LHCN-M2 (cell line): ENCODE measurements around the gene MINDY4. TPM values are rescaled to one million over a fixed set of nuclear protein-coding genes. Genes with fewer than 3 reads are reported as not detected.
"Not testable (repeated sequence)": the region's sequence is repeated elsewhere in the genome, so short reads cannot be mapped to it uniquely, and the experiment has no call there.

ENCODE experiments used
- DNase-seq: peaks from one replicate; pipeline ENCODE4 v3.0.0-alpha.2; 2012; ENCODE audit warnings: low read depth
- total RNA-seq: library from RNA; depleted of rRNA; stranded (reverse); fragments of >200 nt; gene quantifications from 2 replicates; pipeline ENCODE4 v1.2.3, GENCODE V29; 2014

MINDY4 gene
- total RNA-seq, 1 experiment from 2014 or later, result 3.7 TPM

GRCh38 chr7:30834017-30834674 is 62.9 kb downstream of the MINDY4 start:
- DNase-seq, result not testable (repeated sequence)

GRCh38 chr7:30835396-30835915 is 64.2 kb downstream of the MINDY4 start:
- no peak for DNase-seq

DNA sequence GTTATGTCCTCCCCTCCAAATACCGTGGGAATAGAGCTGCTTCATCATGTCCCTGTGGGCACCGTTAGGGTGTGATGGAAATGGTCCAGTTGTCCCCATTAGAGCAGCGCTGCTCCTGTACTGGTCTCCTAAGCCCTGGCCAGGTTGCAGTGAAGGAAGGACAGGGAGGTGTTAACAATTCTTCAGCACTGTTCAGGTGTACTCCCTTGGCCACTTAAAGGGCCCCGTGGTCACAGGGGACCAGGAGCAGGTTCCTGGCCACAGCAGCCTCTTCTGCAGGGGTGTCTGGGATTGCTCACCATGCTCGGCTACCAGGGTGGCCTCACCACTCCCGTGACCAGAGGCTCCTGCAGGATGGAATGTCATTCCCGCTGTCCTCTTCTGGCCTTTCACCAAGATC is 65.8 kb downstream of the MINDY4 start:
- no peak for DNase-seq

GRCh38 chr7:30837581-30837980 is 66.4 kb downstream of the MINDY4 start:
- DNase-seq, result no peak

DNA sequence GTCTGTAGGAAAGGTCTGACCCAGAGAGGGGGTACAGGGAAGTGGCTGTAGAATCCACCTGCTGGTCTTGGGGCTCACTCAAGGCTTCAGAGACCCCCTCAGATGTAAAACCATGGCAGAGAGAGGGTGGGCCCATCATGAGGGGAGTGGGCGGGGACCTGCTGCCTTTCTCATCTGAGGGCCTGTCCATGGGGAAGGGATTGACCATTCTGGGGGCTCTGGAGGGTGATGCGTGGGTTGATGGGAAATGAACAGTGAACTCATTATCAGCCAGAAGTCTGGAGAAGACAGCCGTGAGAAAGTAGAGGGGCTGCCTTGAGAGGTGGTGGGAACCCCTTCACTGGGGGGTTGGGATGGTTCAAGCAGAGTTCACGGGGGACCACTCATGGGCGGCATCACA is 66.8 kb downstream of the MINDY4 start:
- no peak for DNase-seq

DNA sequence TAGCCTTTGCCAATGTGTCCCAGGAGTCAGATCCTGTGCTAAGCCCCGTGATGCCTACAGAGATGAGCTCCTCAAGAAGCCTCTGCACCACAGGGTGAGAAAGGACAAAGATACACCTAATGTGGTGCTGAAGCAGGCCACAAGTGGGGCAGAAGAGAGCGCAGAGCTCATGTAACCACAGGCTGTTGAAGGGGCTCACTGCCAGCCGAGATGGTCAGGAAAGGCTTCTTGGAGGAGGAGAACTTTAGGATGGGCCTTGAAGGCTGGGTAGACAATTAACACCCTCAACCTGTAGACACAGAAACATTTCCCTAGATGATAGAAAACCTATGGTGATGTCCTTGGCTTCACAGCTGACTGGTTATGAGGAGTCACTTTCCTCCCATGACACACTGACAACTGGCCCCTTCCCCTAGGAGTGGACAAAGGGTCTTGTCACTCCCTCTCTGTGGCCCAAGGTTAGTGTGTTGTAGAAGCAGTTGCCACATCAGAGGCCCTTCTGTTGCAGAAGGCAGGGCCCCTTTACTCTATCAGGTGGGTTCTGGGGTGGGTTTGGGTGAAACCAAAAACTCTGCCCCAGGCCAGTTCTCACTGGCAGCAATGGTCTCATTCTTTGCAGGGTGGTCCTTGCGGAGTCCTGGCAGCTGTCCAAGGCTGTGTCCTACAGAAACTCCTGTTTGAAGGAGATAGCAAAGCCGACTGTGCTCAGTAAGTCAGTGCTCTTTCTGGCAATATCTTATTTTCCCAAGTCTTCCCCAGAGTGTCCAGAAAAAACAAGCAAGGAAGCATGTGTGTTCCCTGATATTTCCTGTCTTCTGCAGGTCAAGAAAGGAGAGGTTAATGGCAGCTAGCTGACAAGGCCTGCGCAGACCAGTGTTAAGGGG is 69.2 kb downstream of the MINDY4 start:
- DNase-seq, result no peak

DNA sequence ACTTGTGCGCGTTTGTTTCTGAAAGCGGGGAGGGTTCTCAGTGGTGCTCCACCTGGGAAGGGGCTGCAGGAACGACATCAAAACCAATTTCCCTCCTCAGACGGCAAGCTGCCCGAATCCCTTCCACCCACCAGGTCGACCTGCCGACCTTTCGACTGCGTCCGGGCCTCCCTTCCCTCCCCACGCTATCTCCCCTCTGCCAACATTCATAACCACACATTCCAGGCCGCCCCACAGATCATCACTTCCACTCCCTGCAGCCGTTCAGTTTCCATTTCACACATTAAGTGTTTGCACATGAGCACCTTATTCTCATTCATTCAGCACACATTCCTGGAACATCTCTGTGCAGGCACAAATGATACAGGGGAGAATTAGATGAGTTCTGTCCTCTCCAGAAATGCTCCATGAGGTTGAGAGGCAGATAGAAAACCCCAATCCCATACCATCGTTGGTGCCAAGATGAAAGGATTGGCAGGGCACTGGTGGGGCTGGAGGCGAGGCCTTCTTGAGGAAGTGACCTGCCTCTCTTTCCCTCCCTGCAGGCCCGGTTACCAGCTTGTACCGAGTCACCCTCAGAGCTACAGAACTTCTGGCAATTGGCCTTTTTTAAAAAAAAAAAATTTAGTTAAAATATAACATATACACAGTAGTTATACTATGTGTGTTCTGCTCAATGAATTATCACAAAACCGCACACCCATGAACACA is 70.0 kb downstream of the MINDY4 start:
- no peak for DNase-seq

- DNase-seq, result no peak
These were observed 70.8 kb downstream of the MINDY4 start for GRCh38 chr7:30841801-30842541.

DNA sequence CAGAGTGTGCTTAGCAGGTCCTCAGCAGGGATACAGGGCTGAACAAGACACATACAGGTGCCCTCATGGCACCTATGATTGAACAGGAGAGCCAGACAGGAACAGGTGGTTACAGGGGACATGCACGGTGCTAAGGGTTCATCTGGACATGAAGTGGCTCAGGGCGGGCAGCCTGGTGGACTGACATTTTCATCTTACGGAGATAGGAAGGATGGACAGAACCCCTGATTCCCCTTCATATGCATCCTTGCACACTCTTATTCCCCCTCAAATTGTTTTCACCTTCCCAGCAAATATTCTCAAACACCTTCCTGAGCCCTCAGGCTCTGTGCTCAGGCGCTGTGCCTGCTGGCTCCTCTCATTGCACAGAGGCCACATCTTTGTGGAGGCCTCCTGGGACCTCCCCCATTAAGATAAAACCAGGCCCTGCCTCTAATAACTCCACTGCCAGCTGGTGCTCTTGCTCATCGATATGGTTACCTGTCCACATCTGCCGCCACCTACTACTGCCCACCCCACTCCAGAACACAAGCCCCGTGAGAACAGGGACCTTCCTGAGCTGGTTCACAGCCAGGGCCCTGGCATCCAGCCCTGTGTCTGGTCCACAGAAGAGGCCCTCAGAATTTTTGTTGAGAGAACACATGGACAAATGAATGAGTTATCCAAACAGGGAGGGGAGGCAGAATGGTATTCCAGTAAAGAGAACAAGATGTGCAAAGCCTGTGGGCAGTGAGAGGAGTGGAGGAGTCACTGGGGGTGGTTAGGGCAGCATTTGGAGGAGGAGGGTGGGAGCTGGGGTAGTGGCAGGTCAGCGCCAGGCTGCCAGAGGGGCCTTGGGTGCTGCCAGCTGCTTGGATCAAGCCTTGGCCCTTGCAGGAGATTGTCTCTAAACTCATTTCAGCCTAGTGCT is 71.6 kb downstream of the MINDY4 start:
- DNase-seq, result no peak

GRCh38 chr7:30843741-30844482 is 72.7 kb downstream of the MINDY4 start:
- DNase-seq, result no peak

DNA sequence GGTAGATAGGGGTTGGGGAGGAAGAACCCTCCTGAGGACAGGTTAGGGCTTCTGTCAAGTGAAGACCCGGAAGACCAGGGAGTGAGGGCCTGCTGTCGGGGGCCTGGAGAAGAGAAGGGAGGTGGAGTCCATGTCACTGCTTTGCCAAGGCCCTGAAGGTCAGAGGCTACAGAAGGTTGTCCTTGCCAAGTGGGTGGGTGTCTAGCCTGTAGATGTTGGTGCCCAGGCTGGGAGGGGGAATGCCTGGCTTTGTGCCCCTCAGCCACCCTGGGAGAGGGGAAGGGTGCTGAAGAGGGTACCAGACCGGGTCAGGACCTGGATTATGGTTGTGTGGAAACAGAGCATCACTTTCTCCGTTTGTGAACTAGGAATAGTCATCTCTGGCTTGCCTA is 73.3 kb downstream of the MINDY4 start:
- DNase-seq, result no peak

DNA sequence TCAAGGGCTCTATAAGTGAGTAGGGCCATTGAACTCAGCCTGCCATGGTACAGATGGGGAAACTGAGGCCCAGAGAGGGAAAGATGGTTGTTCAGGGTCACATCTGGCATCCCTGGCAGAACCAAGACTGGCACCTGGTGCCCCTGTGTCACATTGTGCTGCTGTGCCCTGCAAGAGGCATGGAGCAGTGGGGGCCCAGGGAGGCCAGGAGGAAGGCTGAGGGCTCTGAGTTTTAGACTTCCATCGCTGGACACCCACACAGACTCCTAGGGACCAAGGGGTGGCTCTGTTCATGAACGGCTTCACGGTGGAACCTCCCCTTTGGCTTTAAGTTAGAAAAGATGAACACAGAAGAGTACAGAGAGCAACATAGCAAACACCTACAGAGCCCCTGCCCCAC is 73.7 kb downstream of the MINDY4 start:
- DNase-seq, result no peak

GRCh38 chr7:30845426-30846135 is 74.4 kb downstream of the MINDY4 start:
- peak; percentile 45 for DNase-seq

DNA sequence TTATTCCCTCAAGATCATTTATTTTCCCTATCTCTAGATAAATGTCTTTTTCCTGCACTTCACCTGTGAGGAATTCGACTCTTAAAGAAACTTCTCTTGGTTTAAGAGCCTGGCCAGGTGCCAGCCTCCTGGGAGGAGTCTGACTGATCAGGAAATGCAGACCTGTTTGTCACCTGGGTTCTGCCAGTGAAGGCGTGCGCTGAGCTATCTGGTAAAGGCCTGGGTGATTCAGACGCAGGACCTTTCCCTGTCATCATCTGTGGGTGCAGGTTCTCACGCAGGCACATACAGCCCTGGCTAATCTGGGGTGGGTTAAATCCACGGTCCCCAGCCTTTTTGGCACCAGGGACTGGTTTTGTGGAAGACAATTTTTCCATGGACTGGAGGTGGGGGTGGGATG is 75.2 kb downstream of the MINDY4 start:
- DNase-seq, result no peak

DNA sequence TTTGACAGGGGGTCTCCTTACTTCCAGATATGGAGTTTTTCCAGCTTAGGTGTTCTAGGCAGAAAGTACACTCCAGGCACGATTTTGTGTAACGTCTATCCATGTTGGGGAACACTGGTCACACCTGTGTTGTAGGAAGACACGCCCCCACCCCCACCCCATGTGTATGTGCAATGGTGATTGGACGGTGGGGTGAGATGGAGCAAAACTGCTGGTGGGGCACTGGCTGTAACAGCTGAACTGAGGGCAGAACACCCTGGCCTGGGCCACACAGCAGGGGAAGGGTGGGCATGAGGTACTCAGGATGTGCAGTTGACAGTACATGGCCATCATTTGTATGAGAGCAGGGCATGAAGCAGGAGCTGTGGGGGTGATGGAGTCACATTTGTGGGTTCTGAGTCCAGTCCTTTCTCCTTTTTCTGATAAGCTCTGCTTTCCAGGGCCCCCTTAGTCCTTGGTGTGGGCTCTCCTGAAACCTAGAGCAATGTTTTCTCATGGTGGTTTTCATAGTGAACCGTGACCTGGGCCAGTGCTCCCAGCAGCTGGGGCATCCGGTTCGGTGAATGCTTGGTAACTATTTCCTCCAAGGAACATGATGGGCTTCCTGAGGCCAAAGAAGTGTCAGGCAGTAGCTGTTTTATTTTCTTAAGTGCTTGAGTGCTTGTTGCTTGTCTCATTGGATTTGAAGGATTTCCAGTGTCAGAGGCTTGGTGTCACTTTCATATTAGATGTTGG is 77.1 kb downstream of the MINDY4 start:
- DNase-seq, result no peak

GRCh38 chr7:30849565-30849964 is 78.3 kb downstream of the MINDY4 start:
- DNase-seq, result no peak

DNA sequence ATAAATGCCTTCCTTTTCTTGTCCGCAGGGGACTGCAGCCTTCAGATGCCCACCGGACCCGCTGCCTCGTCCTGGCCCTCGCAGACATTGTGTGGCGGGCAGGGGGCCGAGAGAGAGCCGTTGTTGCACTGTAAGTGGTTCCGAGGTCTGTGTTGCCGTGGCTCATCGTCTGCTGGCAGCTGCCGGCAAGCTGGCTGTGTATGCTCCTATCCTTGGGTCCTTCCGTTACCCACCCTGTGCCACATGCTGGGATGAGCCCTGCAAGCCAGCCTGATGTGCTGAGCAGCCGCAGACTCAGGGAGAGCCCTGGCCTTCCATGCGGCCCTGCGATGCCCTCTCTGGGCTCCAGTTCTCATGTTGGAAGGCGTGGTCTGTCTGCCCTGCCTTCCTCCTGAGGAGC is 79.2 kb downstream of the MINDY4 start:
- no peak for DNase-seq

DNA sequence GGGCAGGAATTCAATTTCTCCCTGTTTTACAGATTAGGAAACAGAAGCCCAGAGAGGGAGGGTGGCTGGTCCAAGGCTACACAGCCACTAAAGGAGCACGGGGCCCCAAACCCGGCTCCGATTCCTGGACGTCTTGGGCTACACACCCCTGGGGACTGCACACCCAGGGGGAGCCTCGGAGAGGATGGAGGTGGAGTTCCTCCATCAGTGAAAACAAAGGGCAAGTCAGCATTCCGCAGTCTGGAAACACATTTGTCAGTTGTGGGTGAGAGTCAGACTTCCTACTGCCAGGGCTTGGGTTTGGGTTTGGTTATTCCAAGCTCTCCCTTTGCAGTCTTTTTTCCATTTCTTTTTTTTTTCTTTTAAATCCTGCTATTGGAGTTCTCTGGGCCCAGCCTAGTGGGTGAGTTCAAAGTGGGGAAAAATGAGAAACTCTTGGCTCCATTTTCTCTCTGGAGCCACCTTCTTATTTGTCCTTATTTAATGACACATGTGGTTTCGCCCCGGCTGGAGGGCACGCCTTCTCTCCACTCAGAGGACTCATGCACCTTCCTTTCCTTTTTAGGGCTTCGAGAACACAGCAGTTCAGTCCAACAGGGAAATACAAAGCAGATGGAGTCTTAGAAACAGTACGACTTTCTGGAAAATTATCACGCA is 80.6 kb downstream of the MINDY4 start:
- DNase-seq, result no peak
